Fibroblast of villous mesenchyme (primary cell): ENCODE data around the gene PDXDC1. TPM values are rescaled to one million over a fixed set of nuclear protein-coding genes. Genes with fewer than 3 reads are reported as not detected.
"Not testable (repeated sequence)": the region's sequence is repeated elsewhere in the genome, so short reads cannot be mapped to it uniquely, and the experiment has no call there.

Source experiments
- DNase-seq: peaks from one replicate; pipeline ENCODE4 v3.0.0-alpha.2; 2010; ENCODE audit warnings: low read depth
- H3K4me3 ChIP-seq: 2 replicates; pipeline ENCODE4 v1.5.1; 2011; ENCODE audit warnings: low read depth, mild to moderate bottlenecking, low read length
- small RNA-seq: library from RNA; depleted of rRNA; stranded (forward); fragments of <200 nt; gene quantifications from one replicate; pipeline ENCODE3, GENCODE V24; 2012
- total RNA-seq: library from RNA; depleted of rRNA; stranded (reverse); fragments of >200 nt; gene quantifications from 2 replicates; pipeline ENCODE4 v1.2.3, GENCODE V29; 2012

The PDXDC1 gene
- total RNA-seq, 1 donor, result 112 TPM

DNA sequence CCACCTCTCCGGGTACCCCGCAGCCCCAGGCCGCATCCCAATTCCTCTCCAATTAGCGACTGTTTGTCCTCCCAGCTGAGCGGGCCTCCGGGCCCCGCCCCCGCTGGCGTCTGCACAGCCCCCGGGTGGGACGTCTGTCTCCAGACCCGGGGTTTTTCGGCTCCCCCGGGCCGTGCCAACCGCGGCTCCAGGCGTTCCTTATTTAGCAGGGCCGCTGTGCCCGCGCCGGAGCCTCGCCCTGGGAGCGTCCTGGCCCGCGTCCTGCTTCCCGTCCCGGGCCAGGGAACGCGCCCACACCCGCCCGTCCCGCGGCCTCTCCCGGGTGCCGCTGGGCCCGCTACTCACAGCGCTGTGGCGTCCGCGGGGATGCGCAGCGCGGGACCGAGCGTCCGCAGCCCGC is 179.2 kb downstream of the PDXDC1 start:
- peak overlapping the region; percentile 59 for H3K4me3 ChIP-seq
- peak; percentile 28 for DNase-seq

DNA sequence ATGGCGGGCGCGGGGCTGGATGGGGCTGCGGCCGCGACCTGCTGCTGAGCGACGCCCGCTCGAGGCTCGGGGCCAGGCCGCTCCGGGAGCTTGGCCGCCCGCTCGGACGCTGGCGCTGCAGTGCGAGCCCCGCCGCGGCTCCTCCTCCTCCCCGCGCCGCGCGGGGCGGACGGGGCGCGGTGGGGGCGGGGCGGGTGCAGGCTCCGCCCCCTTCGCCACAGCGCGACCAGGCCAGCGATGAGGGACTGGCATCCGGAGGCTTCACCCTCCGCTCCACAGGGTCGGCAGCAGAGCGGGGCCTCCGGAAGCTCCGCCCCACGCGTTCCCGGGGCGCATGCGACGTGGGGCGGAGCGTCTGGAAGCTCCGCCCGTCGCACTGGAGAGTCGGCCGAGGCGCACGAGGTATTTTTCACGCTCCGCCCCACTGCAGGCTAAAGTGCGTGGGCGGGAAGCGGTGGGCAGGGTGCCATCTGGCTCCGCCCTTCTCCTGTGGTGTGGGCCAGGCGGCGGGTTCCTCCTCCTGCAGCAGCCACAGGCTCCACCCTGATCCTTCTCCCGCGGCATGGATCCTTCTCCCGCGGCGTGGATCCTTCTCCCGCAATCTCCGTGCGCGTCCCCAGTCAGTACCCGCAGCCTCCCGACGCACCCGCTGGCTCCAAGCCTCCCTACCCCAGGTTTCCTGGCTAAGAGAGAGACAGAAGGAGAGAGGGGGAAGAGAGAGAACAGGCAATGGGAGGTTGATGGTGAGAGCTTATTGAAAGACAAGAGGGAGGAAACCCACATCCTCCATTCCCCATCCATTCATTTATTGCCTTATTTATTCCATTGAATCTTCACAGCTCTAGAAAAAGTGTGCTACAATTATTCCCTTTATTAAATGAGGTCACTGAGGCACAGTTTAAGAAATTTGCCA is 180.1 kb downstream of the PDXDC1 start:
- H3K4me3 ChIP-seq, result peak overlapping the region; percentile 50
- DNase-seq, result peak; percentile 97

DNA sequence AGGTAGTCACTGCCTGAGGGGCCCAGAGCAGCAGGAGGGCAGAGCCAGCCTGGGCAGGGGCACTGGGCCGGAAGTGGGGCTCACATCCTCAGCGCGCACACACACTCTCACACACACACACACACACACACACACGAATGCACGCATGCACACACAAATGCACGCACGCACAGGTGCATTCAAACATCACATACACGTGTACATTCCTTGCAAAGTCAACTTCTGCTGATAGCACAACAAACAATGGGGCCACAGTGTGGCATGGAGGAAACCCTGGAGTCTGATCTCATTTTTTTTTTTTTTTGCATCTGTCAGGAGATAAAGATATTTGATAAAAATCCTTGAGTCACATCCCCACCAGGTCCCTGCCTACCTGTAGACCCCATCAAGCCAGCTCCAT is 182.8 kb downstream of the PDXDC1 start:
- not testable (repeated sequence) for DNase-seq, H3K4me3 ChIP-seq

DNA sequence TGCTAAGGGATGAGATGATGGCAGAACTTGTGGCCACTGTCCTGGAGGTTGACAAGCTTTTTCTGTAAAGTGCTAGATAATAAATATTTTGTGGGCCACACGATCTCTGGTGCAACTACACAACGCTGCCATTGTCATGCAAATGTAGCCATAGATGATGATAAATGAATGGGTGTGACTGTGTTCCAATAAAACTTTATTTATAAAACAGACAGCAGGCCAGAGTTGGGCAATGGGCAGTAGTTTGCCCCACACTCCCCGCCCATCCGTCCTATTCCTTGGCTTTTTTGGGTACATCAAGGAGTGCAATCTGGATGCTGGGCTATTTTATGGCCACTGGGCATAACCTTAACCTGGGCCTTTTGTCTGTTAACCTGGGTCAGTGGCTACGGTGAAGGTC is 184.8 kb downstream of the PDXDC1 start:
- not testable (repeated sequence) for H3K4me3 ChIP-seq

DNA sequence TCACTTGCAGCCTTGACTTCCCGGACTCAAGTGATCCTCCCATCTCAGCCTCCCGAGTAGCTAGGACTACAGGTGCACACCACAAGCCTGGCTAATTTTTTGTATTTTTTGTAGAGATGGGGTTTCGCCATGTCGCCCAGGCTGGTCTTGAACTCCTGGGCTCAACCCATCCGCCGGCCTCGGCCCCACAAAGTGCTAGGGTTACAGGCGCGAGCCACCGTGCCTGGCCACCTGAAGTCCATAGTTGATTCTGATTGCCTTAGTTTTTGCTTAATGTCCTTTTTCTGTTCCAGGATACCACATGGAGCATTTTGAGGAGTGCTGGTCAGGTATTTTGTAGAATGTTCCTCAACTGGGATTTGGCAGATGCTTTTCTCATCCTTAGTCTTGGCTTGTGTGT is 185.7 kb downstream of the PDXDC1 start:
- not testable (repeated sequence) for DNase-seq, H3K4me3 ChIP-seq

More for the DNA sequence above, 184.8 kb downstream of the PDXDC1 start:
- not testable (repeated sequence) for DNase-seq

DNA sequence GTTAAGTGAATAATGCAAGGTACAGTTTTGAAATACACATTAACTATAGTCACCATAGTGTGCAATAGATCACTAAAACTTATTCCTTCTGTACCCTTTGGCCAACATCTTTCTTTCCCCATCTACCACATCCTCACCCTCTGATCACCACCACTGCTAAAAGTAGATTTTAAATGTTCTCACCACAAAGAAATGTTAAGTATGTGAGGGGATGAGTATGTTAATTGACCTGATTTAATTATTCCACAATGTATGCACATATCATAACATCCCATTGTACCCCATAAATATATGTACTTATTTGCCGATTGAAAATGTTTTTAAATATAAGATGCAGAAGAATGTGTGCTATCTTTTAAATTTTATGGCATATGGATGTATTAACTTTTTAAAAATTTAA is 188.2 kb downstream of the PDXDC1 start:
- DNase-seq, H3K4me3 ChIP-seq: not testable (repeated sequence)

DNA sequence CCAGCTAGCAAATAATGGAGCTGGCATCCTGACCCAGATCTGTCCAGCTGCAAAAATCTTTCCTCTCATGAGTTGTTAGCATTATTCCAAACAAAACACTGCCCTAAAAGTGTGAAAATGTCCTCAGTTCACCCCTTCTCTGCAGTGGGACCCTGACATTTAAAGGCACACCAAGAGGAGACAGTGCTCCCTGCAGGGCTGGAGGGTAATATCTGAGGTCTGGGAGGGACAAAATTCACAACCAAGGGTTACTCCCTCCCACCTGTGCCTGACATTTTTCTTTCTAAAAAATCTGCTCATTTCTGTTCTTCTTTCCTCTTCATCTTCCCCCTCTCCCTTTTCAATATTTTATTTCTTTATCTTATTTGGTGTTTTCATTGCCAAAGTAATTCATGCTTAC is 191.4 kb downstream of the PDXDC1 start:
- DNase-seq, H3K4me3 ChIP-seq: not testable (repeated sequence)

DNA sequence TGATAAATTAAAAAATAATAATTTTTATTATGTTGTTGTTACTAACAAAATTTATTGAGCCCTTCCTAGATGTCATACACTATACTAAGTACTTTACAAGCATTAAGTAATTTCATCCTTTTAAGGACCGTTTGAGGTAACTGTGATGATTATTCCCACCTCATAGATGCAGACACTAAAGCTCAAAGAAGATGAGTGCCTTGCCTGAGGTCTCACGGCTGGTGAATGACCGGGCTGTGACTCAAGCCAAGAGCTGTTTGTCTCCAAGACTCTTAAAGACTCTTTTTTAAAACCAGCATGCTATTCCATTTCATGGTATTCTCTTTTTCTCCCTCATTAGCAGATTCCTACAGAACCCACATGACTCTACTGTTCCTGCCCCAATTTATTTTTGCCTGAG is 193.5 kb downstream of the PDXDC1 start:
- not testable (repeated sequence) for H3K4me3 ChIP-seq, DNase-seq

DNA sequence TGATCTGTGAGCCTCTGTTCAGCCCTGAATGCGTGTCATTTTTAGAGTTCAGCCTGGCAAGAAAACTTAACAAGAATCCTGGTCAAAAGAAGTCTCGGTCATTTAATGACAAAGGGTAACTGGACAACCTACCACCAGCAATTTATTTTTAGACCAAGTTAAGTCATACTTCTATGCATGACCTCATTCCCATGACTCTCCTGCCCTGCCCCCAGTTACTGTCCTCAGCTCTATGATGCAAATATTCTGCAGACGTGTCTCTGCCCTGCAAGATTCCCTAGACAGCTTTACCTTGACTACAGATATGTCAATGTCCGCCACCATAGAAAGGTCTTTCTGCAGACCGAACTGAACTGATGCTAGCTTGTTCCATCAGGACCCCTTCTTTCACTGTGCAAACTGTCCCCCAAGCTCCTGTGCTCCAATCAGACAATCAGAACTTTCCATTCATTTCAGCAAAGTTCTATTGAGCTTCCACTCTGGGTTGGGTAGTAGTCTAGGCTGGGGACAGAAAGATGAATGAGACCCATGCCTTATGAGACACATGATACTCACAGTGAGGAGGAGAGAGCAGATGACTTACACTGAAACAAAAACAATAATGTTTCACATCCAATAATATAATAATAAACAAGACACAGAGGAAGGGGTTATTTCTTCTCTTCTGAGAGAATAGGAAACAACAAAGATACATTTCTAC is 194.3 kb downstream of the PDXDC1 start:
- not testable (repeated sequence) for DNase-seq, H3K4me3 ChIP-seq

DNA sequence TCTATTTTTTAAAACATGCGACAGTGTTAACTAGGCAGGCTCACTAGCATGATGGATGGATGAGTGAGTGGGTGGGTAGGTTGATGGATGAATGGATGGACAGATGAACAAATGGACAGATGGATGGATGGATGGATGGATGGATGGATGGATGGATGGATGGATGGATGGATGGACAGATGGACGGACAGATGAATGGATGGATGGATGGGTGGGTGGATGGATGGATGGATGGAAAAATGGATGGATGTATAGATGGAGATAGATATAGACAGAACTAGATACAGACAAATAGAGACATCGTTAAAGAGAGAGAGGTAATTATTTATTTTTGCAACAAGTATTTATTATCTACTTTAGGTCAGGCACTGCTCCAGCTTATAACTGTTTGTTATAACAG is 205.1 kb downstream of the PDXDC1 start:
- DNase-seq, H3K4me3 ChIP-seq: not testable (repeated sequence)

DNA sequence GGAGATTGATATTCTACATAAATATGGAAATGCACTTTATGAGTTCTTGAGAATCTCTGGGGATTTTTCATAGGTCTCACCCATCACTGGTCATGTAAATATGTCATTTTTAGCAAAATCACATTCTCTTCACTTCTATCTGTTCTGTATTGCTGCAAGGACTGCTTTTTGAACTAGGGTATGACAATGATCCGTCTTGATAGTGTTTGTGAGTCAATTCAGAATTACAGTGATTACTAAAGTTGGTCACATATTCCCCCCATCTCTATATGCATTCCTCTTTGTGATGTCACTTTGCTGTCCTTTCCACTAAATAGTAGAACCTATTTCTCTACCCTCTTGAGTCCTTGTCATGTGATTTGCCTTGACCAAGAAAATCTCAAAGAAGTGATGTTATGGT is 206.1 kb downstream of the PDXDC1 start:
- not testable (repeated sequence) for DNase-seq, H3K4me3 ChIP-seq

DNA sequence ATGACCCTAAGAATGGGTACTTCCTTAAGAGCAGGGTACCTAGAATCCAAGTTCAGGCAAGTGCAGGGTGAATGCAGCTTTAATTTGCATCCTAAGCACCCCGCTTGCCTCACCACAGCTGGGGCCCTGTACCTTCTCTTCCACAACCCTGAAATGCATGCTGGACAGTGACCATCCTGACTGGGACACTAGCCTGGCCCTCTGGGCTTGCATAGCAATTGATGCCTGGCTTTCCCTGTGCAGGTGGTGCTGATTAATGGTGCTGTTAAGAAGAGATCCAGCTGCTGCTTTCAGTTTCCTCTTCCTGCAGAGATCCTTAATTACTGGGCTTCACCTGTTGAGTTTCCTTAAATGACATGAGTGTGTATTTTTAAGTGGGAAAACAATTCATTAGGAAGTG is 209.2 kb downstream of the PDXDC1 start:
- DNase-seq, H3K4me3 ChIP-seq: not testable (repeated sequence)

Small RNA genes lying within 50 kb of the gene (small RNA-seq; reads per million reads assigned to genes)
- gene AC138932.4, result not detected
- gene MIR1972-1, result not detected
- gene MIR3180-4, result not detected
- gene MIR6511A1, result not detected
- gene MIR6770-1, result not detected
- gene RF00019, result not detected

Other genes with a start within 250 kb of the PDXDC1 start
- gene NPIPA2, start 232.5 kb upstream of the PDXDC1 start, total RNA-seq, result 0.32 and 0.43 TPM in 2 replicates
- 70.2 and 80.3 TPM in 2 replicates for gene NOMO1, start 141.3 kb upstream of the PDXDC1 start, total RNA-seq
- 30.9 and 39.3 TPM in 2 replicates for gene NPIPA1, start 37.6 kb upstream of the PDXDC1 start, total RNA-seq
- 72.5 and 76.7 TPM in 2 replicates for gene NTAN1, start 81.0 kb downstream of the PDXDC1 start, total RNA-seq
- gene RRN3, start 119.2 kb downstream of the PDXDC1 start, total RNA-seq, result 28.7 and 43.2 TPM in 2 replicates